Erythroblast (primary cell): ENCODE results near the gene OSR1.
A peak's percentile ranks its signal among the peaks of the same experiment; 100 is the strongest.
"Not testable (repeated sequence)": the region's sequence is repeated elsewhere in the genome, so short reads cannot be mapped to it uniquely, and the experiment has no call there.

Experiments
- DNase-seq, 2 experiments: peaks; one replicate each; lab custom pipeline; 2025; lab: John Stamatoyannopoulos, UW
- GATA1 ChIP-seq: IDR thresholded peaks from 2 replicates; pipeline ENCODE4 v1.6.1; 2011; ENCODE audit warnings: low read depth, mild to moderate bottlenecking, control low read depth, low read length, moderate library complexity
- POLR2A ChIP-seq: IDR thresholded peaks from 2 replicates; pipeline ENCODE4 v1.6.1; 2011; ENCODE audit warnings: mild to moderate bottlenecking, low read length

Gene OSR1

DNA sequence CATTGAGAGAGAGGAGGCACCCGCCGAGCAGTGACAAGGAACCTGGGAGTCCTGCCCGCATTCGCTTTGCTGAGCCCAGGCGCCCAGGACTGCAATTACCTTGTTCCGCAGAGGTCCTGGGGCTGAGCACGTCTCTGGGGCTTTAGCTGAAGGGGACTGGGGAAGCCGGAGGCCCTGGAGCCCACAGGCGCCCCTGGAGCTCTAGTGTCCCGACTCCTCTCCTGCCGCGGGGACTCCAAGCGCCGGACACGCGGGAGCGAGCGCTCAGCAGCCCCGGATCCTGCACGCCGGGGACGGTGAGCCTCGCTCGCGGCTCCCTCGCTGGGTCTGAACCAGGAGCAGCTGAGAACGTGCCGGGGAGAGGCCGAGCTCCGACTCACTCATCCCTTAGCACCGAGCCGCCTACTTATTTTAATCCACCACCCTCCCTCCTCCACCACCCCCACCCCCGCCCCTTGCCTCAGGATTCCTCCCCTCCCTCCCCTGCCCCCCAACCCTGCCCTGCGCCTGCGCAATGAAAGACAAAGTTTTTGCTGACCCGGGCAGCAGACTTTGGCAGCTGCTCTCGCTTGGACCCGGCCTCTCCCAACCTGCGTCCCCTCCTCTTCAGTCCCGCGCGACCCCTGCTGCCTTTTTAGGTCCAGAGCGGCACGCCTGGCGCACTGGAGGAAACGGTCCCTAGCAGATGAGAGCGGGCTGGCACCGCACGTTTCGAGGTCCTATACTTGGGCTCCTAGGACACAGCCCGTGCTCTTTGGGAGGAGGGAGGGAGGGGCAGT lies at the start of gene OSR1:
TSS of gene OSR1 (minus strand) at position 382 of the 779 bp plus-strand sequence. CDS start 4,818 bp downstream, outside the sequence.
- no peak for DNase-seq

DNA sequence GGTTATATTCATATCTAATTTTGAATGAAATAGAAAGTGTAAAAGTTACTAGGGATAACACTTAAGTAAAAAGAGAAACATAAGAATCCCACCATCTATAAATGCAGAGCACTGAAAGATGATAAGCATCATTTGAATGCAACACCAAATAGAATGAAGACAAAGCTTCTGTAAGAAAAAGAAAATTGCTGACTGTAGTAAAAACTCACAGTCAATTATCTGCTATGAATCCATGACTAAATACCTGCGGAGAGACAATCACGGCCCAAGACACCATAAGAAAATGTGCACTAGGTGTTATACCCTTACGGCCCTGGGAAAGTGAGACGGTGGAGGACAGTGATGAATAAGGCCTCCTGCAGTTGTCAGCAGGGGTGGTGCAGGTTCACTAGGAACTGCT lies 45.4 kb upstream of the OSR1 start:
- TF ChIP-seq POLR2A, result no peak
- TF ChIP-seq GATA1, result no peak
- DNase-seq, result no peak

More for the DNA sequence above, at the start of gene OSR1:
- TF ChIP-seq GATA1, result no peak
- TF ChIP-seq POLR2A, result no peak

- DNase-seq, result no peak
- no peak for TF ChIP-seq POLR2A
- no peak for TF ChIP-seq GATA1
Measured at GRCh38 chr2:19392191-19392590, 33.8 kb upstream of the OSR1 start.

GRCh38 chr2:19389469-19389868 lies 31.0 kb upstream of the OSR1 start:
- DNase-seq, result not testable (repeated sequence)

- peak in 1 of 2 experiments; percentile 11 for DNase-seq
- TF ChIP-seq POLR2A (no peak), GATA1 (no peak)
Measured at GRCh38 chr2:19380532-19380931, 22.1 kb upstream of the OSR1 start.

DNA sequence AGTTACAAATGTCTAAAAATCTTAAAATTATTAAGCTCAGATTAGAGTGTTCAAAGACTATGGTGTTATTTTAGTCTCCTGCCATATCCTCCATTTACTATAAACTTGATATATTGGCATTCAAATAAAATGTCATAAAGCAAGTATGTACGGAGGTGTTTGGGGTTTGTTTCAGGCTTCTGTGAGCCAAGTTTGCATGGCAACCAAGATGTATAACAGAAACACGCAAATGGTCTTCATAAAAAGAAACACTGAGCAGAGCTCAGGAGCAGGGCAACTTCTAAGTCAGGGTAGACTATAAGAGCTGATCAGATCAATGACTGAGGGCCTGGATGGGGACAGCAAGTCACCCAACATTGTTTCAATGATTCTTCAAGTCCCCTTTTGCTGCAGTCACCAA lies 20.5 kb upstream of the OSR1 start:
- no peak for TF ChIP-seq GATA1
- TF ChIP-seq POLR2A, result no peak
- no peak for DNase-seq

DNA sequence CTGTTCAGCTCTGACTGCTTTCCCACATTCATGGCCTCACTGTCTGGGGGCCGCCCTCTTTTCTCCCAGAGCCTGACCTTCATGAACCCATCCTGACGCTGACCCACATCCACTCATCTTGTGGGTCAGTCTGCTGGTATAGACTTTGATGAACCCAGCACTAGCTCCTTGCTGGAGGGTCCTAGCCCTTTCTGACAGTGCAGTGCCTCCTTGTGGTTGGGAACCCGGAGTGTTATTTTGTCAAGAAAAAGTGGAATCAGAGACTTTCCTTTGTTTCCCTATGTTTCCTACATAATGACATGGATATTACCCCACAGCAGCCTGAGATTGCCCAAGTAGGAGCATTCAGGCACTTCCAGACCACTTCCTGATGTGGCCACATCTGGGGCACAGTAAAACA lies 19.3 kb upstream of the OSR1 start:
- TF ChIP-seq POLR2A (no peak), GATA1 (no peak)
- peak in 1 of 2 experiments; percentile 4 for DNase-seq

DNA sequence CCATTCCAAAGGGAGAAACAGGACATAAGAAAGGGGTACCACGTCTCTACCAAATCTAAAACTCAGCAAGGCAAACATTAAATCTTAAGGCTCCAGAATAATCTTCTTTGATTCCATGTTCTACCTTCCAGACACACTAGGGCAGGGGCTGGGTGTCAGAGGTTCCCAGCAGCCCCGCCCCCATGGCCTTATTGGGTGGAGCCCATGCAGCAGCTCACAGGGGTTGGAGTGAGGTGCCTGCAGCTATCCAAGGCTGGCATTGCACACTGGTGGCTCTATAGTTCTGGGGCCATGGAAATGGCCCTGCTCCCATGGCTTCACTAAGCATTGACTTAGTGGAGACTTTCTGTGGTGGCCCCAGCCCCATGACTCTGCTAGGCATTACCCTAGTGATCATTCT lies 14.9 kb upstream of the OSR1 start:
- TF ChIP-seq POLR2A (no peak), GATA1 (no peak)
- no peak for DNase-seq

DNA sequence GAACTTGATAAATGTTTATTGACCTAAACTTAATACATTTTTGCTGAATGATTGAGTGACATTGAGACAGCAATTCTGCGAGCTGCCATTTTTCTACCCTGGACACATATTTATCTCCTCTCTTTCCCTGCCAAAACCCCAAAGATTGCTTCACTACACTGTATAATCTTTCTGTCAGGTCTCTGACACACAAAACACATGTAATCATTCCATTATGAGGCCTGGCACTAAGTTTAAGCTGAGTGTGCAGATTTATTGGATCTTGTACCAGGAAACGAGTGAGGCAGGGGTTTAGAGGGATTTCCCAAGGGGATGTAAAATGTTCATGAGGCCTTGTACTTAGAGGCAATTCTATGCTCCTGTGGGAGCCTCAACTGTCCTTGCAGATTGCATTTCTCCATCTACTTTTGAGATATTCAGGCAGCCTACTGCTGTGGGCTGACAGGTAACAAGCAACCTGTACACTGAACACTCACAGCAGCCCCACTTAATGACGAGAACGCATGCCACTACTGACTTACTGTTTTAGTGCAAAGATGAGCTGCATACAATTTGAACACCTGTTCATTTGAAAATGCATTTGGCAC lies 13.7 kb upstream of the OSR1 start:
- TF ChIP-seq POLR2A (no peak), GATA1 (no peak)
- no peak for DNase-seq

DNA sequence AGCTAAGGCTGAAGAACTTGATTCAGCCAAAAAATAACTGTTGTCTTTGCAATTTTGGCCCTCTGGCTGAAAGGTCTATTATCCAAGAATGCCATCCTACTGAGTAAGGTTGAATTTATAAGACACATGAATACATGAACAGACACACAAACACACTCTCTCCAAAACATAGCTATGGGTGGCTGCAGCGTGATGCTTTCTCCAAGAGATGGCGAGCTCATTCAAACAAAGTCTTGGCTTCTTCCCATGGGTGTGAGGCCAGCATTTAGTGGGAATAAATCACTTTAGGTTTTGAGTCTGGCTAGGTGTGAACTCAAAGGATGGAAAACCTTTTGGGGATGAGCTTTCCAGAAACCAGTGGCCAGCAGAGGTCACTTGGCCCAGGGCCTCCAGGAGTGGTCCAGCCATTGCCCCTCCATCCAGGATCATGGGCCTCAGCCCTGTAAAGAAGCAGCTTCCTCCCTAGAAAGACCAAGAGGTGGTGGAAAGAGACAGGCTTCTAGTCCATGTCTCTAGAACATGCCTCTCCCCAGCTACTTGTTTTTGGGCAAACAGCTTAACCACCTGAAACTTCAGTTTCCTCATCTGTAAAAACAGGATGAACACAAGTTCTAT lies 11.0 kb upstream of the OSR1 start:
- DNase-seq, result no peak

DNA sequence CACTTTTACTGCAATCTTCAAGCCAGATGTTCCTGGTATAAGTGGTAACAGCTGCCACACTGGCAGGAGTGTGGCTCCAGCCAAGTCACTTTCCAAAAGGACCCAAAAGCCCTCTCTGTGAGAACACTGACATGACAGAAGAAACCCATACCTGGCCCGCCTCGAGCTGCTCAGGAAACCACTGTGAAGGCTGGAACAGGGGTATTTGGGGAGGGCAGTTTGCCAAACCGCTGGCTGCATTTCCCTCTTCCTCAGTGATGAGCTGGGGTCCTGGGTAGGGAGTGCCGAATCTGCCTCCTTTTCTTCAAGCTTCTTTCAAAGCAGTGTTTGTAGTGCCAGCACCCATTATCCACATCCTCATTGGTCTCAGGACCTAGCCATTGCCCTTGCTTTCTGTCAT lies 10.3 kb upstream of the OSR1 start:
- DNase-seq, result no peak

More for the DNA sequence above, 11.0 kb upstream of the OSR1 start:
- TF ChIP-seq GATA1 (no peak), POLR2A (no peak)

DNA sequence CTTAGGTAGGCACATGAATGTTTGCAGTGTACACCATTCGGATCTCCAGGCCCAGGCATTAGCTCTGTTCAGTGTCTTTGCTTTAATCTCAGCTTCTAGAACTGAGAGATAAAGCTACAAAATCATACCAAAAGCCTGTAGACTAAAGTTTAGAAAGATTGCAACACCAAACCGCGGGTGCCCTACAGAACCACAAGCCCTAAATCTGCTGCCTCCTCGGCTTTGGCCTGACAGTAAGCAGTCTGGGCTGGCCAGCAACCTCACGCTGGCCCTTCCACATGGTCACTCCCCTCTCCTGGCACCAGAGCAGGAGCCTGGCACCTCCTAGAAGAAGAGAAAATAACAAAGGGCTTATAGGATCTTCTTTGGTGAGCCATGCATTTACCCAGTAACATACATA lies 8.9 kb upstream of the OSR1 start:
- no peak for TF ChIP-seq POLR2A
- no peak for TF ChIP-seq GATA1
- no peak for DNase-seq

More for the DNA sequence above, 10.3 kb upstream of the OSR1 start:
- no peak for TF ChIP-seq GATA1
- TF ChIP-seq POLR2A, result no peak

DNA sequence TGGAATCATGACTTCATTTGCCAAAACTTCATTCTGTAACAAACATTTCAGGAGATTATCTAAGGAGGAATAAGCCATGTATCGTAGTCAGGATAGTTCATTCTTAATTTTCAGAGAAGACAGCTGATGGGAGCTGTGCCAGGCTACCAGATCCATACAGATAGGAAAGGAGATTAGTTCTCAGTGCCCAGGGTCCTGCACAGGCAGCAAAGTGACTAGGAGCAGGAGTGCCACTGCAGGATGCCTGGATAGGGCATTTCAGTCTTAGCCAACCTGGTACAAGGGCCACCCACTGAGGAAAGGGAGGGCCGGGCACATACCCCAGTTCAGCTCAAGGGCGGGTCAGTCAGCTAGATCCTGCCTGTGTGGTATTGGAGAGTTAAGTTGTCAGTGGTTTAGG lies 6.7 kb upstream of the OSR1 start:
- TF ChIP-seq POLR2A, result no peak
- TF ChIP-seq GATA1, result no peak
- no peak for DNase-seq

GRCh38 chr2:19364014-19364413 lies 5.6 kb upstream of the OSR1 start:
- no peak for DNase-seq
- TF ChIP-seq POLR2A (no peak), GATA1 (no peak)
